Common myeloid progenitor, CD34-positive (primary cell): ENCODE data around the gene EIF5A.

Experiments
- CTCF ChIA-PET: fragments of 350-600 bp; sonication (Branson Sonifier 250); formaldehyde crosslinking; loops from one replicate; lab custom pipeline; 2021; ENCODE audit warnings: antibody characterized with exemption; lab: Charles Lee
- POLR2A ChIA-PET: fragments of 350-600 bp; sonication (Branson Sonifier 250); formaldehyde crosslinking; loops from one replicate; lab custom pipeline; 2021; ENCODE audit warnings: antibody characterized with exemption; lab: Charles Lee
- DNase-seq, 3 donors: peaks; one replicate each; pipeline versions ENCODE4 v3.0.0 to v3.0.0-alpha.2; 2013
- H3K27ac ChIP-seq, 2 experiments: 1 replicate in 1 of 2; 2 replicates in 1 of 2; pipeline ENCODE4 v1.7.0; 2013; ENCODE audit warnings: inconsistent platforms in 2 of 2, low read length in 2 of 2, mild to moderate bottlenecking in 2 of 2, low read depth in 1 of 2, moderate library complexity in 1 of 2; ENCODE audit not compliant: severe bottlenecking in 2 of 2, insufficient read depth in 1 of 2, poor library complexity in 1 of 2
- H3K27me3 ChIP-seq, 5 experiments: replicated peaks in 2 of 5; 1 replicate in 3 of 5; 2 replicates in 2 of 5; pipeline versions ENCODE4 v1.6.1 to v1.7.0; 2013; ENCODE audit warnings: low read length in 4 of 5, mild to moderate bottlenecking in 2 of 5, moderate library complexity in 2 of 5, inconsistent platforms in 1 of 5; ENCODE audit not compliant: insufficient read depth in 5 of 5, control insufficient read depth in 4 of 5
- H3K36me3 ChIP-seq, 4 experiments: 1 replicate in 2 of 4; 2 replicates in 2 of 4; pipeline versions ENCODE4 v1.6.1 to v1.7.0; 2013; ENCODE audit warnings: low read length in 3 of 4, control low read depth in 1 of 4, mild to moderate bottlenecking in 1 of 4; ENCODE audit not compliant: control insufficient read depth in 4 of 4, insufficient read depth in 4 of 4
- H3K4me1 ChIP-seq, 4 experiments: 1 replicate in 3 of 4; 2 replicates in 1 of 4; pipeline versions ENCODE4 v1.6.1 to v1.7.1; 2013; ENCODE audit warnings: low read length in 3 of 4, mild to moderate bottlenecking in 3 of 4, control low read depth in 1 of 4, inconsistent platforms in 1 of 4, moderate library complexity in 1 of 4; ENCODE audit not compliant: control insufficient read depth in 4 of 4, insufficient read depth in 4 of 4; ENCODE audit errors: control extremely low read depth in 1 of 4
- H3K4me3 ChIP-seq, 7 experiments: 1 replicate in 4 of 7; 2 replicates in 3 of 7; pipeline versions ENCODE4 v1.5.1 to v1.7.0; 2013; ENCODE audit warnings: mild to moderate bottlenecking in 7 of 7, low read length in 6 of 7, moderate library complexity in 6 of 7, inconsistent platforms in 2 of 7, low read depth in 2 of 7, control low read depth in 1 of 7; ENCODE audit not compliant: insufficient read depth in 4 of 7, control insufficient read depth in 1 of 7; ENCODE audit errors: extremely low read depth in 1 of 7
- H3K9me3 ChIP-seq, 5 experiments: 1 replicate in 4 of 5; 2 replicates in 1 of 5; pipeline versions ENCODE4 v1.6.1 to v1.7.1; 2013; ENCODE audit warnings: low read length in 4 of 5, mild to moderate bottlenecking in 2 of 5, inconsistent platforms in 1 of 5, low read depth in 1 of 5, moderate library complexity in 1 of 5; ENCODE audit not compliant: control insufficient read depth in 4 of 5, insufficient read depth in 2 of 5; ENCODE audit errors: control extremely low read depth in 1 of 5
- WGBS: methylation state at CpG from one replicate; pipeline ENCODE4 v1.1.5; 2013; ENCODE audit not compliant: insufficient coverage; 5-methylcytosine and 5-hydroxymethylcytosine counted together

The EIF5A gene

GRCh38 chr17:7352910-7353635 lies 45.6 kb downstream of the EIF5A start:
- H3K27me3 ChIP-seq = no peaks in the 10 kb centered on the region
- peak overlapping the region in 3 of 7 experiments; percentile 63 to 85 (median 83) for H3K4me3 ChIP-seq
- H3K27ac ChIP-seq = no peak overlapping the region
- WGBS = 94% methylated on average over 30 of the region's 37 CpGs
- no peaks in the 10 kb centered on the region for H3K9me3 ChIP-seq
- ChIA-PET POLR2A (no interaction called here), CTCF (interaction anchor here (0.8 to 4.4 kb wide), 13 partner anchors 8 to 322 kb away, joined by 3 to 28 read pairs (median 4); partner anchors contain the start of genes SENP3, SPEM2 and TMEM102)
- H3K4me1 ChIP-seq = peaks cover 0 to 35% (median 14%) of the 10 kb centered on the region in 4 experiments
- no peak for DNase-seq
- peaks cover 5 to 36% (median 10%) of the 10 kb centered on the region in 4 experiments for H3K36me3 ChIP-seq

DNA sequence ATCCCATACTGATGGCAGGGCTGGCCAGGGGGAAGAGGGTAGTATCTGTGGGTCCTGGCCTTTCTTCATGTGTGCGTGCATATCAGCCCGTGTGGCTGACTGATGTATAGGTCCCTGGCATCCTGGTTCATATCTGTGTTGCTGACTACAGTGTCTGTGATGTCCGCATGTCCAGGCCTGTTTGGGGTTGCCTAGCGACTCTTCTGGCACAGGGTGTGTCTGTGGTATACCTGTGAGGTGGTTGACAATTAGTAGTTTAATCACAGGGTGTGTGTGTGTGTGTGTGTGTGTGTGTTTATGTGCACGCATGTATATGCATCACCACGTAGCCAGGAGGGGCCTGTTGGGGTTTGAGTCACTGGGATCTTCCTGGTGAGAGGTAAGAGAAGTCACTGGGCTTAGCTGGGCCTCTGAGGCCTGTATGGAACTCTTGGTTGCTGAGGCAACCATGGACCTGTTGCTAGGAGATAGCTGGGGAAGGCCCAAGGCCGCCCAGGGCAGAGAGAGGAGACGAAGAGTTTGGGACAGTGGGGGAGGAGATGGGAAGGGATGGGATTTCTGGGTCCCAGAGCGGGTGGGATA lies 46.9 kb downstream of the EIF5A start:
- ChIA-PET CTCF (interaction anchor here (0.9 to 4.4 kb wide), 18 partner anchors 8 to 323 kb away, joined by 3 to 28 read pairs (median 4); partner anchors contain the start of genes GPS2, PLSCR3, SENP3 and SPEM2), POLR2A (interaction anchor here (0.5 to 1.2 kb wide), 3 partner anchors 19 to 163 kb away, joined by 3 read pairs; no protein-coding TSS in a partner anchor)
- Histone ChIP-seq H3K4me3 (no peak overlapping the region), H3K36me3 (peaks cover 0 to 24% (median 0%) of the 10 kb centered on the region in 4 experiments), H3K27me3 (no peaks in the 10 kb centered on the region), H3K27ac (no peak overlapping the region), H3K4me1 (peaks cover 0 to 35% (median 14%) of the 10 kb centered on the region in 4 experiments), H3K9me3 (no peaks in the 10 kb centered on the region)
- WGBS = 80% methylated on average over 4 of the region's 9 CpGs
- DNase-seq = no peak

DNA sequence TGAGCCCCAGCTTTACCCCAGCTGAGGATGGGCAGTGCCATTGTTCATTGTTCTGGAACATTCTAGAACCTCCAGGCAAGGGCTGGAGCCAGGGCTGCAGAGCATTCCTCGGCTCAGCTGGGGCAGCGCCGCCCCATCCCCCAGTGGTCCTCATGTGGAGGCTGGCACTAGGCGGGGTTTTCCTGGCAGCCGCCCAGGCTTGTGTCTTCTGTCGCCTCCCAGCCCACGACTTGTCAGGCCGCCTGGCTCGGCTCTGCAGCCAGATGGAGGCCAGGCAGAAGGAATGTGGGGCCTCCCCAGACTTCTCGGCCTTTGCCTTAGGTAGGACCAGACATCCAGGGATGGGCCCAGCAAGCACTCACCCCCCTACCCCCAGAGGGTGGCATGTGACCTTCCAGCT lies 47.6 kb downstream of the EIF5A start, which contains the start of gene TMEM95:
TMEM95 (plus strand) TSS at position 104 of the 400 bp plus-strand sequence; CDS start at position 153, 49 bp downstream.
- CTCF ChIA-PET = interaction anchor here (0.8 to 4.4 kb wide), 25 partner anchors 10 to 332 kb away, joined by 3 to 28 read pairs (median 4); partner anchors contain the start of genes GPS2, NEURL4, PLSCR3 and POLR2A
- H3K27ac ChIP-seq = no peak within 1 kb of the TSS
- H3K4me1 ChIP-seq = peaks cover 0 to 30% (median 12%) of the 10 kb centered on the region in 4 experiments
- DNase-seq = no peak
- POLR2A ChIA-PET = interaction anchor here (0.7 to 1.2 kb wide), 2 partner anchors 18 to 115 kb away, joined by 3 read pairs; no protein-coding TSS in a partner anchor
- WGBS = 76% methylated on average over 9 of the region's 10 CpGs
- no peaks in the 10 kb centered on the region for H3K9me3 ChIP-seq
- H3K27me3 ChIP-seq = no peaks in the 10 kb centered on the region
- H3K36me3 ChIP-seq = peaks cover 0 to 18% (median 0%) of the 10 kb centered on the region in 4 experiments
- no peak within 1 kb of the TSS for H3K4me3 ChIP-seq

GRCh38 chr17:7355573-7355972 lies 48.1 kb downstream of the EIF5A start:
- 94% methylated on average over 5 of the region's 8 CpGs for WGBS
- H3K4me1 ChIP-seq = peaks cover 0 to 26% (median 10%) of the 10 kb centered on the region in 4 experiments
- POLR2A ChIA-PET = interaction anchor here (0.5 to 1.7 kb wide), 4 partner anchors 17 to 129 kb away, joined by 3 to 6 read pairs (median 4); partner anchors contain the start of gene POLR2A
- no peaks in the 10 kb centered on the region for H3K27me3 ChIP-seq
- CTCF ChIA-PET = interaction anchor here (0.5 to 4.4 kb wide), 34 partner anchors 11 to 332 kb away, joined by 3 to 28 read pairs (median 4); partner anchors contain the start of genes GPS2, NEURL4, NLGN2 and POLR2A
- H3K9me3 ChIP-seq = no peaks in the 10 kb centered on the region
- H3K27ac ChIP-seq = no peak overlapping the region
- H3K4me3 ChIP-seq = no peak overlapping the region
- no peak for DNase-seq
- peaks cover 0 to 18% (median 0%) of the 10 kb centered on the region in 4 experiments for H3K36me3 ChIP-seq

DNA sequence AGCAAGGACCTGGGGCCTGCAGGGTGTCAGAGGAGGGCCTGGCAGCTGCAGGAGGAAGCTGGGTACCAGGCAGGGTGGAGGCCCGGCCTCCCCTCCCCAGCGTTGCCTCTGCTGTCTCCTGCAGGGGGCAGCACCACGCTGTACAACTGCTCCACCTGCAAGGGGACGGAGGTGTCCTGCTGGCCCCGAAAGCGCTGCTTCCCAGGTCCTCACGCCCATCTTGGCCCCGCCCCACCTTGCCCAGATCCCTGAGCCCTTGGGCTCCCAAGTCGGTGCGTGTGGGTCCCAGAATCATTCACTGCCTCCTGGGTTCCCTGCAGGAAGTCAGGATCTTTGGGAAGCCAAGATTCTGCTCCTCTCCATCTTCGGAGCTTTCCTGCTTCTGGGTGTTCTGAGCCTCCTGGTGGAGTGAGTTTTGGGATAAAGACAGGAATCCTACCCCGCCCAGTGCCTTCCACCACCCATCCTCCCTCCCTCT lies 48.7 kb downstream of the EIF5A start:
- Histone ChIP-seq H3K9me3 (no peaks in the 10 kb centered on the region), H3K27me3 (no peaks in the 10 kb centered on the region), H3K4me1 (peaks cover 0 to 20% (median 7%) of the 10 kb centered on the region in 4 experiments), H3K4me3 (no peak overlapping the region), H3K27ac (no peak overlapping the region), H3K36me3 (peaks cover 0 to 13% (median 0%) of the 10 kb centered on the region in 4 experiments)
- DNase-seq = peak; percentile 84 to 92 (median 89)
- ChIA-PET POLR2A (interaction anchor here (0.5 to 1.7 kb wide), 4 partner anchors 28 to 136 kb away, joined by 3 to 6 read pairs (median 4); partner anchors contain the start of gene POLR2A), CTCF (interaction anchor here (0.5 to 4.4 kb wide), 32 partner anchors 12 to 331 kb away, joined by 3 to 28 read pairs (median 4); partner anchors contain the start of genes NEURL4, NLGN2, POLR2A and SENP3)
- 0% methylated on average over 8 of the region's 12 CpGs for WGBS

DNA sequence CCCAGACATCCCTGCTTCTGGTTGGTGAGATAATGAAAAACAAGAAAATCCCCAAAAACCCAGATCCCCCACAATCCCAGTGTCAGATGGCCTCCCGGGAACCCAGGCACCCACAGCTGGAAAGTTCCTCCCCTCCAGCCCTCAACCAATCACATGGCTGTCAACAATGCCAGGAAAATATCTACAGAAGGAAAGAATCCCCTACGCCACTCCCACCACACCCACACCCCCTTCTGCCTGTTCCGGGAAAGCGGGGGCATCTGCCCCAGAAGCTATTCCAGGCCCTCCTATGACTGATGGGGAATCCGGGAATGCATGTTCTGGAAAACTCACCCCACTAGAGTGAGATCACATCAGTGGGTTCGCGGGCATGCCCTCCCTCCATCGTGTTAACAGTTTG lies 49.3 kb downstream of the EIF5A start:
- no peaks in the 10 kb centered on the region for H3K9me3 ChIP-seq
- 100% methylated on average over 5 of the region's 8 CpGs for WGBS
- ChIA-PET POLR2A (interaction anchor here (0.6 to 1.7 kb wide), 3 partner anchors 25 to 136 kb away, joined by 3 to 6 read pairs (median 5); partner anchors contain the start of gene POLR2A), CTCF (interaction anchor here (1.0 to 4.4 kb wide), 13 partner anchors 11 to 204 kb away, joined by 3 to 28 read pairs (median 8); partner anchors contain the start of genes NEURL4, NLGN2, SENP3 and TMEM102)
- peaks cover 0 to 14% (median 5%) of the 10 kb centered on the region in 4 experiments for H3K4me1 ChIP-seq
- no peak overlapping the region for H3K4me3 ChIP-seq
- DNase-seq = no peak
- H3K27ac ChIP-seq = no peak overlapping the region
- H3K27me3 ChIP-seq = no peaks in the 10 kb centered on the region
- H3K36me3 ChIP-seq = peaks cover 0 to 10% (median 0%) of the 10 kb centered on the region in 4 experiments
